ENCODE data around the gene CLCN5.

GRCh38 chrX:50100188-50100587 is 177.8 kb downstream of the CLCN5 start:
- TF ChIP-seq GRHL2 (CRISPR knock-in tag; IDR thresholded peaks at IDR 0.05; ENCODE audit: insufficient replicate concordance, severe bottlenecking) (no peak), SMAD4 (CRISPR knock-in tag; IDR thresholded peaks at IDR 0.05) (no peak), CTCF (IDR thresholded peaks at IDR 0.05) (no peak), MXD4 (CRISPR knock-in tag; IDR thresholded peaks at IDR 0.05; ENCODE audit: borderline replicate concordance) (no peak), ZNF317 (CRISPR knock-in tag; IDR thresholded peaks at IDR 0.05; ENCODE audit: borderline replicate concordance, low read depth) (no peak)
